SK-N-SH (cell line): ENCODE measurements around the gene FMNL2.

Experiments used
- GABPA ChIP-seq: IDR thresholded peaks from 2 replicates; pipeline ENCODE4 v1.4.0; 2012; ENCODE audit warnings: low read depth, mild to moderate bottlenecking
- MAX ChIP-seq: IDR thresholded peaks from 2 replicates; pipeline ENCODE4 v1.4.0; 2012; ENCODE audit warnings: low read depth

- TF ChIP-seq MAX (peak; percentile 69), GABPA (no peak)
Measured at GRCh38 chr2:152542995-152543481, 208.1 kb downstream of the FMNL2 start.
